GM23338 (cell line): ENCODE measurements around the gene TLDC2. TPM values are rescaled to one million over a fixed set of nuclear protein-coding genes. Genes with fewer than 3 reads are reported as not detected.

Source experiments
- ATAC-seq: fragments of 200-7000 bp; cut with Tn5 transposase; 3 replicates; pipeline ENCODE4 v1.9.1; 2020
- DNase-seq: peaks from one replicate; pipeline ENCODE4 v3.0.0-alpha.2; 2015; ENCODE audit warnings: low spot score
- H2AFZ ChIP-seq: fragments of 200-600 bp; sonication (generic); 2 replicates; pipeline ENCODE4 v1.8.0; 2016; ENCODE audit warnings: antibody characterized with exemption, mild to moderate bottlenecking, moderate library complexity
- H3F3A ChIP-seq: fragments of 200-600 bp; sonication (generic); replicated peaks from 2 replicates; pipeline ENCODE4 v1.8.0; 2017; ENCODE audit warnings: antibody characterized with exemption, mixed run types, low read depth
- H3K27ac ChIP-seq: fragments of 200-600 bp; sonication (generic); 2 replicates; pipeline ENCODE4 v1.6.1; 2016; ENCODE audit warnings: low read depth
- H3K27me3 ChIP-seq: fragments of 200-600 bp; sonication (generic); 2 replicates; pipeline ENCODE4 v1.8.0; 2016; ENCODE audit warnings: mild to moderate bottlenecking, mixed run types, moderate library complexity; ENCODE audit not compliant: insufficient read depth
- H3K36me3 ChIP-seq: fragments of 200-600 bp; sonication (generic); 2 replicates; pipeline ENCODE4 v1.8.0; 2016; ENCODE audit warnings: mild to moderate bottlenecking; ENCODE audit not compliant: insufficient read depth
- H3K4me1 ChIP-seq: fragments of 200-600 bp; sonication (generic); 2 replicates; pipeline ENCODE4 v1.8.0; 2016; ENCODE audit warnings: mild to moderate bottlenecking, moderate library complexity; ENCODE audit not compliant: insufficient read depth
- H3K4me2 ChIP-seq: fragments of 200-600 bp; sonication (generic); 2 replicates; pipeline ENCODE4 v1.7.1; 2017; ENCODE audit warnings: mixed run types
- H3K4me3 ChIP-seq: fragments of 200-600 bp; sonication (generic); 2 replicates; pipeline ENCODE4 v1.6.1; 2016; ENCODE audit warnings: mixed run types
- H3K79me2 ChIP-seq: fragments of 200-600 bp; sonication (generic); replicated peaks from 2 replicates; pipeline ENCODE4 v1.8.0; 2017; ENCODE audit warnings: mild to moderate bottlenecking; ENCODE audit not compliant: insufficient read depth
- H3K9me2 ChIP-seq: fragments of 200-600 bp; sonication (generic); 2 replicates; pipeline ENCODE4 v1.8.0; 2017; ENCODE audit not compliant: insufficient read depth
- H4K20me1 ChIP-seq: fragments of 200-600 bp; sonication (generic); replicated peaks from 2 replicates; pipeline ENCODE4 v1.8.0; 2017; ENCODE audit warnings: mild to moderate bottlenecking; ENCODE audit not compliant: insufficient read depth
- H3K27ac Mint-ChIP-seq: 2 replicates; pipeline ENCODE4 v1.8.0; 2020; ENCODE audit warnings: inconsistent platforms, mild to moderate bottlenecking, moderate library complexity, mixed read lengths
- H3K27me3 Mint-ChIP-seq: 3 replicates; pipeline ENCODE4 v1.8.0; 2022; ENCODE audit warnings: low read depth, mild to moderate bottlenecking, moderate library complexity, mixed read lengths, inconsistent platforms; ENCODE audit not compliant: insufficient read depth, poor library complexity
- H3K36me3 Mint-ChIP-seq: 3 replicates; pipeline ENCODE4 v1.8.0; 2021; ENCODE audit warnings: low read depth, mild to moderate bottlenecking, inconsistent platforms, moderate library complexity, mixed read lengths
- H3K4me1 Mint-ChIP-seq: 3 replicates; pipeline ENCODE4 v1.8.0; 2020; ENCODE audit warnings: mild to moderate bottlenecking, inconsistent platforms, mixed read lengths
- H3K4me3 Mint-ChIP-seq: 3 replicates; pipeline ENCODE4 v1.8.0; 2021; ENCODE audit warnings: moderate library complexity, mild to moderate bottlenecking, inconsistent platforms, mixed read lengths
- H3K9me3 Mint-ChIP-seq: 3 replicates; pipeline ENCODE4 v1.8.0; 2020; ENCODE audit warnings: moderate library complexity, mild to moderate bottlenecking, inconsistent platforms, mixed read lengths
- CREB1 ChIP-seq: fragments of 250-450 bp; sonication (Bioruptor Pico); IDR thresholded peaks from 2 replicates; pipeline ENCODE4 v1.5.0; 2020; ENCODE audit warnings: low read depth, mild to moderate bottlenecking, moderate library complexity
- CTCF ChIP-seq, 2 experiments: fragments of 200-600 bp in 1 of 2; sonication (generic) in 1 of 2; conservative IDR thresholded peaks; 2 replicates each; pipeline versions ENCODE4 v1.5.1 to v1.6.1; 2016 to 2017; ENCODE audit warnings: antibody characterized with exemption in 2 of 2, low read depth in 2 of 2, mild to moderate bottlenecking in 2 of 2, moderate library complexity in 1 of 2
- ETS1 ChIP-seq: IDR thresholded peaks from 2 replicates; pipeline ENCODE4 v1.6.1; 2016; ENCODE audit warnings: antibody characterized with exemption
- EZH2 ChIP-seq: fragments of 200-600 bp; sonication (generic); IDR thresholded peaks from one replicate; pipeline ENCODE4 v1.8.0; 2017; ENCODE audit warnings: antibody characterized with exemption, mild to moderate bottlenecking, low read depth; ENCODE audit not compliant: unreplicated experiment
- EZH2phosphoT487 ChIP-seq: fragments of 200-600 bp; sonication (generic); IDR thresholded peaks from one replicate; pipeline ENCODE4 v1.8.1; 2018; ENCODE audit warnings: antibody characterized with exemption; ENCODE audit not compliant: unreplicated experiment
- JUNB ChIP-seq: IDR thresholded peaks from one replicate; pipeline ENCODE4 v1.6.1; 2016; ENCODE audit warnings: antibody characterized with exemption; ENCODE audit not compliant: unreplicated experiment
- NANOG ChIP-seq: IDR thresholded peaks from 2 replicates; pipeline ENCODE4 v1.6.1; 2016; ENCODE audit warnings: antibody characterized with exemption, borderline replicate concordance
- POLR2AphosphoS5 ChIP-seq: IDR thresholded peaks from 2 replicates; pipeline ENCODE4 v1.6.1; 2016; ENCODE audit warnings: antibody characterized with exemption, low read depth
- STAT1 ChIP-seq: IDR thresholded peaks from one replicate; pipeline ENCODE4 v1.6.1; 2016; ENCODE audit warnings: antibody characterized with exemption; ENCODE audit not compliant: unreplicated experiment
- ZNF114 ChIP-seq: fragments of 250-450 bp; sonication (Bioruptor Pico); IDR thresholded peaks from 2 replicates; pipeline ENCODE4 v1.5.0; 2020; ENCODE audit warnings: mild to moderate bottlenecking, moderate library complexity
- ZNF331 ChIP-seq: fragments of 250-450 bp; sonication (Bioruptor Pico); IDR thresholded peaks from 2 replicates; pipeline ENCODE4 v1.5.0; 2020; ENCODE audit warnings: low read depth, mild to moderate bottlenecking, moderate library complexity
- ZNF462 ChIP-seq: fragments of 250-450 bp; sonication (Bioruptor Pico); IDR thresholded peaks from 2 replicates; pipeline ENCODE4 v1.5.0; 2020; ENCODE audit warnings: mild to moderate bottlenecking, moderate library complexity
- polyA plus RNA-seq: library from polyadenylated mRNA; unstranded; fragments of >200 nt; fragmentation: Nextera tagmentation; extraction: Ambion mirVana; gene quantifications from 2 replicates; pipeline ENCODE4 v1.2.1, GENCODE V29; 2016
- total RNA-seq: library from RNA; depleted of rRNA; stranded (reverse); fragments of >200 nt; shearing (Covaris generic); gene quantifications from 2 replicates; pipeline ENCODE4 v1.2.3, GENCODE V29; 2014
- TF ChIP-seq, protein P1 (sequence below): IDR thresholded peaks from one replicate; pipeline ENCODE4 v1.6.1; 2018; ENCODE audit warnings: antibody characterized with exemption; ENCODE audit not compliant: unreplicated experiment

TLDC2 gene
- total and polyA plus RNA-seq, 2 experiments from 2014 or later: 0.16 to 0.38 TPM

DNA sequence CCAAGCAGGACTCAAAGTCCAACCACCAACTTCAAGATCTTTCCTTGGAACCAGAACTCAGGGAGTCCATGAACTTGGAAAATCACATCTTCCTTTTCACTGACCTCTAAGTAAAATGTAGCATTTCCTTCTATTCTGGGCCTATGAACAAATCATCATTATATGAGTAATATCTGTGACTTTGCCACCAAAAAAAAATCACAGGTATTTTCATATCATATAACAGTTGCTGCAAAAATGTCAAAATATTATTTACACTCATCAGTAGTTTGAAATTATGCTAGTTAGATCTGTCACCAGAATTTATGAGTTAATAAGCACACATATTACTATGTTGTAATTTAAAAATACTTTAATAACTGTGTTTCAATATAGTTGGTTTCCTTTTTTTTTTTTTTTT, 27.3 kb upstream of the TLDC2 start:
- Mint-ChIP-seq H3K4me3 (no peak overlapping the region), H3K27ac (no peak overlapping the region), H3K9me3 (peaks cover 14% of the 10 kb centered on the region), H3K36me3 (peaks cover 18% of the 10 kb centered on the region), H3K27me3 (peaks cover 8% of the 10 kb centered on the region), H3K4me1 (peaks cover 6% of the 10 kb centered on the region; the same call in 2 of the 3 replicates)
- Histone ChIP-seq H3K4me1 (peaks cover under 1% of the 10 kb centered on the region; the same call in 1 of the 2 replicates), H3K4me3 (no peak overlapping the region), H2AFZ (no peak overlapping the region), H4K20me1 (no peaks in the 10 kb centered on the region; the same call in 1 of the 2 replicates), H3K27ac (no peak overlapping the region), H3K36me3 (0 out of 2 replicates have a peak, but pooled peaks cover 3% of the 10 kb centered on the region), H3K27me3 (no peaks in the 10 kb centered on the region), H3F3A (0 out of 2 replicates have a peak, but pooled peaks cover 2% of the 10 kb centered on the region), H3K9me2 (no peaks in the 10 kb centered on the region), H3K4me2 (no peak overlapping the region), H3K79me2 (peaks cover 24% of the 10 kb centered on the region)
- ATAC-seq (no peak), DNase-seq (no peak)
- TF ChIP-seq JUNB (no peak), EZH2phosphoT487 (no peak), POLR2AphosphoS5 (no peak), NANOG (no peak), ZNF331 (CRISPR knock-in tag) (no peak), EZH2 (no peak), CREB1 (CRISPR knock-in tag) (no peak), CTCF (conservative IDR thresholded peaks at IDR 0.05; ENCODE audit: low read depth in 2 of 2) (no peak), ZNF114 (CRISPR knock-in tag) (no peak), ZNF462 (CRISPR knock-in tag) (no peak), STAT1 (no peak), ETS1 (no peak)
- TF ChIP-seq, protein P1, sequence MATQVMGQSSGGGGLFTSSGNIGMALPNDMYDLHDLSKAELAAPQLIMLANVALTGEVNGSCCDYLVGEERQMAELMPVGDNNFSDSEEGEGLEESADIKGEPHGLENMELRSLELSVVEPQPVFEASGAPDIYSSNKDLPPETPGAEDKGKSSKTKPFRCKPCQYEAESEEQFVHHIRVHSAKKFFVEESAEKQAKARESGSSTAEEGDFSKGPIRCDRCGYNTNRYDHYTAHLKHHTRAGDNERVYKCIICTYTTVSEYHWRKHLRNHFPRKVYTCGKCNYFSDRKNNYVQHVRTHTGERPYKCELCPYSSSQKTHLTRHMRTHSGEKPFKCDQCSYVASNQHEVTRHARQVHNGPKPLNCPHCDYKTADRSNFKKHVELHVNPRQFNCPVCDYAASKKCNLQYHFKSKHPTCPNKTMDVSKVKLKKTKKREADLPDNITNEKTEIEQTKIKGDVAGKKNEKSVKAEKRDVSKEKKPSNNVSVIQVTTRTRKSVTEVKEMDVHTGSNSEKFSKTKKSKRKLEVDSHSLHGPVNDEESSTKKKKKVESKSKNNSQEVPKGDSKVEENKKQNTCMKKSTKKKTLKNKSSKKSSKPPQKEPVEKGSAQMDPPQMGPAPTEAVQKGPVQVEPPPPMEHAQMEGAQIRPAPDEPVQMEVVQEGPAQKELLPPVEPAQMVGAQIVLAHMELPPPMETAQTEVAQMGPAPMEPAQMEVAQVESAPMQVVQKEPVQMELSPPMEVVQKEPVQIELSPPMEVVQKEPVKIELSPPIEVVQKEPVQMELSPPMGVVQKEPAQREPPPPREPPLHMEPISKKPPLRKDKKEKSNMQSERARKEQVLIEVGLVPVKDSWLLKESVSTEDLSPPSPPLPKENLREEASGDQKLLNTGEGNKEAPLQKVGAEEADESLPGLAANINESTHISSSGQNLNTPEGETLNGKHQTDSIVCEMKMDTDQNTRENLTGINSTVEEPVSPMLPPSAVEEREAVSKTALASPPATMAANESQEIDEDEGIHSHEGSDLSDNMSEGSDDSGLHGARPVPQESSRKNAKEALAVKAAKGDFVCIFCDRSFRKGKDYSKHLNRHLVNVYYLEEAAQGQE: no peak
